HepG2 (cell line): ENCODE results near the gene GALNT17. TPM values are rescaled to one million over a fixed set of nuclear protein-coding genes. Genes with fewer than 3 reads are reported as not detected.

Experiments used
- ATAC-seq: fragments of 200-7000 bp; cut with Tn5 transposase; 3 replicates; pipeline ENCODE4 v1.9.1; 2020; ENCODE audit warnings: mild to moderate bottlenecking, moderate library complexity
- BruUV-seq: library from RNA; stranded (reverse); fragments of 400-500 nt; replicated peaks from 2 replicates; lab custom pipeline; 2021; lab: Mats Ljungman, UMichigan
- CTCF ChIA-PET: fragments of 300-600 bp; formaldehyde crosslinking; extraction: SDS; loops from one replicate; lab custom pipeline; 2021; ENCODE audit warnings: low total read pairs, inconsistent platforms, low intra/inter-chr PET ratio; lab: Yijun Ruan, JAX
- POLR2A ChIA-PET: fragments of 350-600 bp; sonication (Branson Sonifier 250); formaldehyde crosslinking; loops from one replicate; lab custom pipeline; 2020; ENCODE audit warnings: antibody characterized with exemption, inconsistent platforms; lab: Yijun Ruan, JAX
- DNase-seq: peaks from one replicate; pipeline ENCODE4 v3.0.0-alpha.2; 2015; ENCODE audit warnings: low spot score
- FAIRE-seq: peaks from 3 replicates; lab custom pipeline; 2011; peaks lifted over from hg19 to GRCh38; lab: Jason Lieb, UNC
- H2AFZ ChIP-seq: one replicate; pipeline ENCODE4 v1.6.1; 2011; ENCODE audit warnings: low read length, inconsistent platforms
- H3K27ac ChIP-seq: fragments of 300-600 bp; 3 replicates; pipeline ENCODE4 v1.8.0; 2011; ENCODE audit warnings: mixed run types, mild to moderate bottlenecking, mixed read lengths, low read length, inconsistent platforms; ENCODE audit not compliant: insufficient read depth; ENCODE audit errors: extremely low read length
- H3K27me3 ChIP-seq, 2 experiments: fragments of 200-600 bp in 1 of 2; 2 replicates in 1 of 2; 3 replicates in 1 of 2; pipeline versions ENCODE4 v1.6.0 to v1.8.0; 2011; ENCODE audit warnings: low read length in 2 of 2, mild to moderate bottlenecking in 2 of 2, moderate library complexity in 2 of 2, inconsistent platforms in 1 of 2; ENCODE audit not compliant: insufficient read depth in 2 of 2, control insufficient read depth in 1 of 2
- H3K36me3 ChIP-seq, 2 experiments: fragments of 200-600 bp in 1 of 2; replicated peaks in 1 of 2; 2 replicates in 1 of 2; 3 replicates in 1 of 2; pipeline versions ENCODE4 v1.5.1 to v1.8.0; 2011; ENCODE audit warnings: low read length in 2 of 2, inconsistent platforms in 1 of 2; ENCODE audit not compliant: insufficient read depth in 2 of 2, control insufficient read depth in 1 of 2
- H3K4me1 ChIP-seq: 2 replicates; pipeline ENCODE4 v1.5.1; 2012; ENCODE audit warnings: low read length, inconsistent platforms; ENCODE audit not compliant: insufficient read depth
- H3K4me2 ChIP-seq: 2 replicates; pipeline ENCODE4 v1.6.0; 2011; ENCODE audit warnings: low read depth, low read length, inconsistent platforms
- H3K4me3 ChIP-seq, 3 experiments: fragments of 200-600 bp in 1 of 3; sonication (generic), shearing (Covaris generic) in 1 of 3; replicated peaks in 1 of 3; 2 replicates each; pipeline ENCODE4 v1.5.1; 2011 to 2016; ENCODE audit warnings: low read length in 3 of 3, inconsistent platforms in 2 of 3, low read depth in 2 of 3, mild to moderate bottlenecking in 2 of 3, control low read depth in 1 of 3, mixed read lengths in 1 of 3; ENCODE audit not compliant: insufficient read depth in 1 of 3
- H3K79me2 ChIP-seq: one replicate; pipeline ENCODE4 v1.6.1; 2011; ENCODE audit warnings: low read length, inconsistent platforms; ENCODE audit not compliant: insufficient read depth
- H3K9ac ChIP-seq: 2 replicates; pipeline ENCODE4 v1.6.0; 2011; ENCODE audit warnings: mild to moderate bottlenecking, low read depth, low read length, inconsistent platforms; ENCODE audit not compliant: insufficient read depth
- H3K9me3 ChIP-seq: 2 replicates; pipeline ENCODE4 v1.5.1; 2012; ENCODE audit warnings: mild to moderate bottlenecking, low read length
- H4K20me1 ChIP-seq: 2 replicates; pipeline ENCODE4 v1.6.0; 2011; ENCODE audit warnings: inconsistent platforms, mild to moderate bottlenecking, low read length, moderate library complexity; ENCODE audit not compliant: insufficient read depth
- ZFP36L2 ChIP-seq: sonication (generic); formaldehyde crosslinking; IDR thresholded peaks from 2 replicates; pipeline ENCODE4 v1.4.0; 2020; ENCODE audit warnings: missing genetic modification reagents
- ZFP82 ChIP-seq: sonication (generic); formaldehyde crosslinking; IDR thresholded peaks from 2 replicates; pipeline ENCODE4 v1.5.1; 2020; ENCODE audit warnings: mild to moderate bottlenecking, missing genetic modification reagents, borderline replicate concordance
- ZNF260 ChIP-seq: sonication (generic); formaldehyde crosslinking; IDR thresholded peaks from 2 replicates; pipeline ENCODE4 v1.4.0; 2020; ENCODE audit warnings: missing genetic modification reagents, low read depth, mild to moderate bottlenecking, borderline replicate concordance
- WGBS: methylation state at CpG from one replicate; pipeline ENCODE4 v1.1.6; 2017; ENCODE audit warnings: low lambda C conversion rate; 5-methylcytosine and 5-hydroxymethylcytosine counted together
- in situ Hi-C: cut with HindIII; loops from 2 replicates; pipeline ENCODE4 v1.10.0; 2017; ENCODE audit warnings: low pct_unique_long_range_greater_than_20kb; ENCODE audit not compliant: extremely low pct_ligation_motif_present
- intact Hi-C: fragments of 100-400 bp; cut with micrococcal nuclease; formaldehyde crosslinking; loops from one replicate; pipeline ENCODE4 v1.10.0; 2022; ENCODE audit not compliant: unreplicated experiment
- polyA plus RNA-seq, 8 experiments: library from polyadenylated mRNA; depleted of rRNA in 3 of 8; stranded (reverse) in 7 of 8; unstranded in 1 of 8; fragments of >200 nt; fragmentation: Illumina TruSeq in 4 of 8; extraction: Trizol in 4 of 8; gene quantifications; 2 replicates each; pipeline versions ENCODE4 v1.2.1 to v1.2.3, GENCODE V29; 2011 to 2016; ENCODE audit warnings: low read depth in 4 of 8, missing spikeins in 1 of 8, mixed read lengths in 1 of 8; ENCODE audit not compliant: insufficient read depth in 1 of 8
- total RNA-seq, 5 experiments: library from RNA; depleted of rRNA; stranded (reverse); fragments of >200 nt; fragmentation: Illumina TruSeq; extraction: Trizol; gene quantifications; 2 replicates each; pipeline ENCODE4 v1.2.3, GENCODE V29; 2016; ENCODE audit warnings: low read depth in 1 of 5
- TF ChIP-seq, protein P1 (sequence below): sonication (generic); formaldehyde crosslinking; IDR thresholded peaks from 2 replicates; pipeline ENCODE4 v1.9.0; 2022; ENCODE audit warnings: low read depth, missing genetic modification reagents
- TF ChIP-seq, protein P2 (sequence below): sonication (generic); formaldehyde crosslinking; IDR thresholded peaks from 2 replicates; pipeline ENCODE4 v1.5.1; 2020; ENCODE audit warnings: mild to moderate bottlenecking, missing genetic modification reagents, borderline replicate concordance
- TF ChIP-seq, protein P3 (sequence below): sonication (generic); formaldehyde crosslinking; conservative IDR thresholded peaks from 2 replicates; pipeline ENCODE4 v1.4.0; 2020; ENCODE audit warnings: missing genetic modification reagents

GALNT17 gene
- total and polyA plus RNA-seq, 2 of the 13 experiments (the other 11 are each of a cell fraction or from before 2014, with no cell fraction given) = not detected

DNA sequence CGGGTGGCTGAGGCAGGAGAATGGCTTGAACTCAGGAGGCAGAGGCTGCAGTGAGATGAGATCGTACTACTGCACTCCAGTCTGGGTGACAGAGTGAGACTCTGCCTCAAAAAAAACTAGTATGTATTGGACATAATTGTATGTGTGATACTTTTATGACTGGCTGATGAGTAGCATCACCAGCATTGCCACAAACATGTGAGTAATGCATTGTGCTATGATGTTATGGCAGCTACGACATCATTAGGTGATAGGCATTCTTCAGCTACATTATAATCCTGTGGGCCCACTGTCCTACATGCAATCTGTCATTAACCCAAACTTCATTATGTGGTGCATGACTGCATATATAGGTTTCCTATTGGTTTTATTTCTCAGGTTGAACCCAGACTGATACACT, 352.4 kb downstream of the GALNT17 start:
- DNase-seq (no peak), FAIRE-seq (no peak), ATAC-seq (no peak)
- ChIA-PET POLR2A (no interaction called here), CTCF (no interaction called here)
- no peaks in the 10 kb centered on the region for H4K20me1 ChIP-seq
- no peak overlapping the region for H2AFZ ChIP-seq
- no peak overlapping the region for H3K27ac ChIP-seq
- no TSS peak for BruUV-seq
- H3K79me2 ChIP-seq = no peaks in the 10 kb centered on the region
- no peaks in the 10 kb centered on the region for H3K4me1 ChIP-seq
- in situ Hi-C loops = no loop called here
- no peak overlapping the region for H3K4me3 ChIP-seq
- intact Hi-C loops = no loop called here
- H3K27me3 ChIP-seq = no peaks in the 10 kb centered on the region
- no peak overlapping the region for H3K9ac ChIP-seq
- H3K36me3 ChIP-seq = no peaks in the 10 kb centered on the region
- H3K9me3 ChIP-seq = 0 out of 2 replicates have a peak, but pooled peaks cover 6% of the 10 kb centered on the region
- no peak overlapping the region for H3K4me2 ChIP-seq
- 0% methylated on average over 3 of the region's 3 CpGs for WGBS
- TF ChIP-seq, protein P1, sequence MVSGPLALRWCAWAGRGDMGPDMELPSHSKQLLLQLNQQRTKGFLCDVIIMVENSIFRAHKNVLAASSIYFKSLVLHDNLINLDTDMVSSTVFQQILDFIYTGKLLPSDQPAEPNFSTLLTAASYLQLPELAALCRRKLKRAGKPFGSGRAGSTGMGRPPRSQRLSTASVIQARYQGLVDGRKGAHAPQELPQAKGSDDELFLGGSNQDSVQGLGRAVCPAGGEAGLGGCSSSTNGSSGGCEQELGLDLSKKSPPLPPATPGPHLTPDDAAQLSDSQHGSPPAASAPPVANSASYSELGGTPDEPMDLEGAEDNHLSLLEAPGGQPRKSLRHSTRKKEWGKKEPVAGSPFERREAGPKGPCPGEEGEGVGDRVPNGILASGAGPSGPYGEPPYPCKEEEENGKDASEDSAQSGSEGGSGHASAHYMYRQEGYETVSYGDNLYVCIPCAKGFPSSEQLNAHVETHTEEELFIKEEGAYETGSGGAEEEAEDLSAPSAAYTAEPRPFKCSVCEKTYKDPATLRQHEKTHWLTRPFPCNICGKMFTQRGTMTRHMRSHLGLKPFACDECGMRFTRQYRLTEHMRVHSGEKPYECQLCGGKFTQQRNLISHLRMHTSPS (CRISPR knock-in tag) = no peak
- no peak for TF ChIP-seq ZFP36L2 (CRISPR knock-in tag)
- TF ChIP-seq, protein P2, sequence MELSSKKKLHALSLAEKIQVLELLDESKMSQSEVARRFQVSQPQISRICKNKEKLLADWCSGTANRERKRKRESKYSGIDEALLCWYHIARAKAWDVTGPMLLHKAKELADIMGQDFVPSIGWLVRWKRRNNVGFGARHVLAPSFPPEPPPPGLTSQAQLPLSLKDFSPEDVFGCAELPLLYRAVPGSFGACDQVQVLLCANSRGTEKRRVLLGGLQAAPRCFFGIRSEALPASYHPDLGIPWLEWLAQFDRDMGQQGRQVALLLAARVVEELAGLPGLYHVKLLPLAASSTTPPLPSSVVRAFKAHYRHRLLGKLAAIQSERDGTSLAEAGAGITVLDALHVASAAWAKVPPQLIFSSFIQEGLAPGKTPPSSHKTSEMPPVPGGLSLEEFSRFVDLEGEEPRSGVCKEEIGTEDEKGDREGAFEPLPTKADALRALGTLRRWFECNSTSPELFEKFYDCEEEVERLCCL (CRISPR knock-in tag) = no peak
- TF ChIP-seq ZFP82 (CRISPR knock-in tag) = no peak
- no peak for TF ChIP-seq ZNF260 (CRISPR knock-in tag)
- TF ChIP-seq, protein P3, sequence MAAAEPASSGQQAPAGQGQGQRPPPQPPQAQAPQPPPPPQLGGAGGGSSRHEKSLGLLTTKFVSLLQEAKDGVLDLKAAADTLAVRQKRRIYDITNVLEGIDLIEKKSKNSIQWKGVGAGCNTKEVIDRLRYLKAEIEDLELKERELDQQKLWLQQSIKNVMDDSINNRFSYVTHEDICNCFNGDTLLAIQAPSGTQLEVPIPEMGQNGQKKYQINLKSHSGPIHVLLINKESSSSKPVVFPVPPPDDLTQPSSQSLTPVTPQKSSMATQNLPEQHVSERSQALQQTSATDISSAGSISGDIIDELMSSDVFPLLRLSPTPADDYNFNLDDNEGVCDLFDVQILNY (CRISPR knock-in tag) = no peak
